Measurements from ENCODE around the gene FANCC.

GRCh38 chr9:95265960-95266359, 51.5 kb downstream of the FANCC start:
- TF ChIP-seq CTCF (conservative IDR thresholded peaks at IDR 0.05): no peak
- TF ChIP-seq ZFX (IDR thresholded peaks at IDR 0.05): no peak

All from C4-2B (cell line).